Measurements from ENCODE around the gene PALMD.

- TF ChIP-seq CTCF (IDR thresholded peaks at IDR 0.05; ENCODE audit: poor library complexity) (no peak), EZH2phosphoT487 (IDR thresholded peaks at IDR 0.05; ENCODE audit: low read depth, severe bottlenecking, unreplicated experiment) (no peak), EZH2 (IDR thresholded peaks at IDR 0.05; ENCODE audit: borderline replicate concordance) (no peak)
These were observed at the start of gene PALMD for GRCh38 chr1:99645699-99646531.

Measured in hepatocyte (in vitro differentiated cells).